ENCODE results near the gene ACSF3.

The ACSF3 gene

DNA sequence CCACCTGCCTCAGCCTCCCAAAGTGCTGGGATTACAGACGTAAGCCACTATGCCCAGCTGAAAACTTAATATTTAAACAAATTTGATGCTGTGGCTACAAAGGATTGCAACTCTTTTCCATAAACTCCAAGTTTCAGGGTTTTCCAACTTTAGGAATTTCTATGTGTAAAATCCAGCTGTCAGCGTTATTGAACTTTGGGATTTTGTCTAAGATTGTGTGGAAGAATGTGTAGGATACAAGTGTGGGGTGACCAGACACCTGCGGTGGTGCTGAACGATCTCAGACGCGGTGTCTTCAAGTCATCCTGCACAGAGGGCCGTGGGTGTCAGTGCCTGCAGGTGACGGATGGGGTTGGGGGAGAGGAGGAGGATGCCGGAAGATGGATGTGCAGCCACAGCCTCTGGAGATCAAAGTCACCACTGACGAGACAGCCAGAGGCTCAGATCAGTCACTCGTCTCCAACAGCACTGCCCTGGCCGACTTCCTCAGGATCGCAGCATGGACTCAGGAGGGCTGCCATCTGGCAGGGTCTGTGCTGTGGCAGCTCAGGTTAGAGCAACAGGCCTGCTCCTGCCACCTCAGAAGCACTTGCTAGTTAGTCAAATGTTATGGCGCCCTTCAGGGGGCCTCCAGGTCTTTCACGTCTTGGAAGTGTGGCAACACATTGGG lies 13.0 kb downstream of the ACSF3 start:
- no peaks in the 10 kb centered on the region for H3K4me1 ChIP-seq (ENCODE audit: control insufficient read depth, insufficient read depth, low read length)
- TF ChIP-seq KLF1 (tag by site-specific recombination; IDR thresholded peaks at IDR 0.05), result no peak
- TF ChIP-seq, protein P1, sequence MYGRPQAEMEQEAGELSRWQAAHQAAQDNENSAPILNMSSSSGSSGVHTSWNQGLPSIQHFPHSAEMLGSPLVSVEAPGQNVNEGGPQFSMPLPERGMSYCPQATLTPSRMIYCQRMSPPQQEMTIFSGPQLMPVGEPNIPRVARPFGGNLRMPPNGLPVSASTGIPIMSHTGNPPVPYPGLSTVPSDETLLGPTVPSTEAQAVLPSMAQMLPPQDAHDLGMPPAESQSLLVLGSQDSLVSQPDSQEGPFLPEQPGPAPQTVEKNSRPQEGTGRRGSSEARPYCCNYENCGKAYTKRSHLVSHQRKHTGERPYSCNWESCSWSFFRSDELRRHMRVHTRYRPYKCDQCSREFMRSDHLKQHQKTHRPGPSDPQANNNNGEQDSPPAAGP (tag by site-specific recombination; IDR thresholded peaks at IDR 0.05), result no peak
- CTCF ChIA-PET, result no interaction called here
- no peak overlapping the region for H3K27ac ChIP-seq (ENCODE audit: extremely low read depth, low read depth, low read length)
- no peak overlapping the region for H3K4me3 ChIP-seq (ENCODE audit: low read depth, low read length)
- peaks cover 10 to 79% of the 10 kb centered on the region in 2 experiments; a peak in 2 of 3 replicates for H3K36me3 ChIP-seq (ENCODE audit: control insufficient read depth in 2 of 2, insufficient read depth in 1 of 2, low read length in 2 of 2)
- POLR2A ChIA-PET, result no interaction called here
- no peaks in the 10 kb centered on the region for H3K9me3 ChIP-seq (ENCODE audit: control insufficient read depth, insufficient read depth, low read depth, low read length)

DNA sequence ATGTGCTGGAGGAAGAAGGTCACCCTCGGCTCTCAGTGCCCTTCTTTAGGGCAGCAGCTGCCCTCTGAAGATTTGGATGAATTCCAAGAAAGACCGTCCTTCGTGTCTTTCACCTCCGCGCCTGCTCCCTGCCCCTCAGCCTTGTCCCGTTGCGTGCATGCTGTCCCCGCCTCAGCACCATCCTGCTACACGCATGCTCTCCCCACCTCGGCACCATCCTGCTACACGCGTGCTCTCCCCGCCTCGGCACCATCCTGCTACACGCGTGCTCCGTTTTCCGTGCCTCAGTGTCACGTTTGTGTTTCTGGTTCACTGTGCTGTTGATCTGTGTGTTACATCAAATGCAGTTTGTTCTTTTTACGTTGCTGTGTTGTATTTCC lies 13.5 kb downstream of the ACSF3 start:
- no peaks in the 10 kb centered on the region for H3K9me3 ChIP-seq (ENCODE audit: control insufficient read depth, insufficient read depth, low read depth, low read length)
- H3K27ac ChIP-seq (ENCODE audit: extremely low read depth, low read depth, low read length), result no peak overlapping the region
- H3K36me3 ChIP-seq (ENCODE audit: control insufficient read depth in 2 of 2, insufficient read depth in 1 of 2, low read length in 2 of 2), result peaks cover 12 to 79% of the 10 kb centered on the region in 2 experiments; a peak in 2 of 3 replicates
- H3K4me3 ChIP-seq (ENCODE audit: low read depth, low read length), result no peak overlapping the region
- H3K4me1 ChIP-seq (ENCODE audit: control insufficient read depth, insufficient read depth, low read length), result no peaks in the 10 kb centered on the region
- TF ChIP-seq ZNF202 (tag by site-specific recombination; IDR thresholded peaks at IDR 0.05; ENCODE audit: borderline replicate concordance) (no peak), WT1 (tag by site-specific recombination; IDR thresholded peaks at IDR 0.05) (no peak), ZNF133 (tag by site-specific recombination; IDR thresholded peaks at IDR 0.05) (no peak), ZNF404 (tag by site-specific recombination; IDR thresholded peaks at IDR 0.05) (no peak), ZNF791 (tag by site-specific recombination; IDR thresholded peaks at IDR 0.05) (no peak), GLI4 (tag by site-specific recombination; IDR thresholded peaks at IDR 0.05) (no peak), ZNF239 (tag by site-specific recombination; IDR thresholded peaks at IDR 0.05) (no peak), ZNF473 (tag by site-specific recombination; IDR thresholded peaks at IDR 0.05) (no peak), ZXDB (tag by site-specific recombination; IDR thresholded peaks at IDR 0.05) (no peak), GLI2 (tag by site-specific recombination; IDR thresholded peaks at IDR 0.05; ENCODE audit: borderline replicate concordance, low read depth) (no peak), ZBTB17 (tag by site-specific recombination; IDR thresholded peaks at IDR 0.05) (no peak)
- TF ChIP-seq, protein P2, sequence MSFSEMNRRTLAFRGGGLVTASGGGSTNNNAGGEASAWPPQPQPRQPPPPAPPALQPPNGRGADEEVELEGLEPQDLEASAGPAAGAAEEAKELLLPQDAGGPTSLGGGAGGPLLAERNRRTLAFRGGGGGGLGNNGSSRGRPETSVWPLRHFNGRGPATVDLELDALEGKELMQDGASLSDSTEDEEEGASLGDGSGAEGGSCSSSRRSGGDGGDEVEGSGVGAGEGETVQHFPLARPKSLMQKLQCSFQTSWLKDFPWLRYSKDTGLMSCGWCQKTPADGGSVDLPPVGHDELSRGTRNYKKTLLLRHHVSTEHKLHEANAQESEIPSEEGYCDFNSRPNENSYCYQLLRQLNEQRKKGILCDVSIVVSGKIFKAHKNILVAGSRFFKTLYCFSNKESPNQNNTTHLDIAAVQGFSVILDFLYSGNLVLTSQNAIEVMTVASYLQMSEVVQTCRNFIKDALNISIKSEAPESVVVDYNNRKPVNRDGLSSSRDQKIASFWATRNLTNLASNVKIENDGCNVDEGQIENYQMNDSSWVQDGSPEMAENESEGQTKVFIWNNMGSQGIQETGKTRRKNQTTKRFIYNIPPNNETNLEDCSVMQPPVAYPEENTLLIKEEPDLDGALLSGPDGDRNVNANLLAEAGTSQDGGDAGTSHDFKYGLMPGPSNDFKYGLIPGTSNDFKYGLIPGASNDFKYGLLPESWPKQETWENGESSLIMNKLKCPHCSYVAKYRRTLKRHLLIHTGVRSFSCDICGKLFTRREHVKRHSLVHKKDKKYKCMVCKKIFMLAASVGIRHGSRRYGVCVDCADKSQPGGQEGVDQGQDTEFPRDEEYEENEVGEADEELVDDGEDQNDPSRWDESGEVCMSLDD (tag by site-specific recombination; IDR thresholded peaks at IDR 0.05), result no peak
- TF ChIP-seq, protein P3, sequence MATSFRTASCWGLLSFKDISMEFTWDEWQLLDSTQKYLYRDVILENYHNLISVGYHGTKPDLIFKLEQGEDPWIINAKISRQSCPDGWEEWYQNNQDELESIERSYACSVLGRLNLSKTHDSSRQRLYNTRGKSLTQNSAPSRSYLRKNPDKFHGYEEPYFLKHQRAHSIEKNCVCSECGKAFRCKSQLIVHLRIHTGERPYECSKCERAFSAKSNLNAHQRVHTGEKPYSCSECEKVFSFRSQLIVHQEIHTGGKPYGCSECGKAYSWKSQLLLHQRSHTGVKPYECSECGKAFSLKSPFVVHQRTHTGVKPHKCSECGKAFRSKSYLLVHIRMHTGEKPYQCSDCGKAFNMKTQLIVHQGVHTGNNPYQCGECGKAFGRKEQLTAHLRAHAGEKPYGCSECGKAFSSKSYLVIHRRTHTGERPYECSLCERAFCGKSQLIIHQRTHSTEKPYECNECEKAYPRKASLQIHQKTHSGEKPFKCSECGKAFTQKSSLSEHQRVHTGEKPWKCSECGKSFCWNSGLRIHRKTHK (tag by site-specific recombination; IDR thresholded peaks at IDR 0.05), result no peak
- TF ChIP-seq, protein P4, sequence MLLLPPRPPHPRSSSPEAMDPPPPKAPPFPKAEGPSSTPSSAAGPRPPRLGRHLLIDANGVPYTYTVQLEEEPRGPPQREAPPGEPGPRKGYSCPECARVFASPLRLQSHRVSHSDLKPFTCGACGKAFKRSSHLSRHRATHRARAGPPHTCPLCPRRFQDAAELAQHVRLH (tag by site-specific recombination; IDR thresholded peaks at IDR 0.05), result no peak
- TF ChIP-seq, protein P5, sequence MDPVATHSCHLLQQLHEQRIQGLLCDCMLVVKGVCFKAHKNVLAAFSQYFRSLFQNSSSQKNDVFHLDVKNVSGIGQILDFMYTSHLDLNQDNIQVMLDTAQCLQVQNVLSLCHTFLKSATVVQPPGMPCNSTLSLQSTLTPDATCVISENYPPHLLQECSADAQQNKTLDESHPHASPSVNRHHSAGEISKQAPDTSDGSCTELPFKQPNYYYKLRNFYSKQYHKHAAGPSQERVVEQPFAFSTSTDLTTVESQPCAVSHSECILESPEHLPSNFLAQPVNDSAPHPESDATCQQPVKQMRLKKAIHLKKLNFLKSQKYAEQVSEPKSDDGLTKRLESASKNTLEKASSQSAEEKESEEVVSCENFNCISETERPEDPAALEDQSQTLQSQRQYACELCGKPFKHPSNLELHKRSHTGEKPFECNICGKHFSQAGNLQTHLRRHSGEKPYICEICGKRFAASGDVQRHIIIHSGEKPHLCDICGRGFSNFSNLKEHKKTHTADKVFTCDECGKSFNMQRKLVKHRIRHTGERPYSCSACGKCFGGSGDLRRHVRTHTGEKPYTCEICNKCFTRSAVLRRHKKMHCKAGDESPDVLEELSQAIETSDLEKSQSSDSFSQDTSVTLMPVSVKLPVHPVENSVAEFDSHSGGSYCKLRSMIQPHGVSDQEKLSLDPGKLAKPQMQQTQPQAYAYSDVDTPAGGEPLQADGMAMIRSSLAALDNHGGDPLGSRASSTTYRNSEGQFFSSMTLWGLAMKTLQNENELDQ (tag by site-specific recombination; IDR thresholded peaks at IDR 0.05; ENCODE audit: low read depth), result no peak
- ChIA-PET POLR2A (no interaction called here), CTCF (no interaction called here)
